CD4-positive, alpha-beta T cell (primary cell): Measurements from ENCODE around the gene CCIN. TPM values are rescaled to one million over a fixed set of nuclear protein-coding genes. Genes with fewer than 3 reads are reported as not detected.

Experiments
- ATAC-seq: fragments of 200-7000 bp; cut with Tn5 transposase; one replicate; pipeline ENCODE4 v1.10.0; 2022; ENCODE audit warnings: mild to moderate bottlenecking; ENCODE audit not compliant: poor library complexity
- CTCF ChIA-PET: fragments of 350-600 bp; sonication (Branson Sonifier 250); formaldehyde crosslinking; loops from one replicate; lab custom pipeline; 2021; ENCODE audit warnings: antibody characterized with exemption, inconsistent platforms; lab: Charles Lee
- POLR2A ChIA-PET: fragments of 350-600 bp; sonication (Branson Sonifier 250); formaldehyde crosslinking; loops from one replicate; lab custom pipeline; 2021; ENCODE audit warnings: antibody characterized with exemption, inconsistent platforms; lab: Charles Lee
- DNase-seq, 14 experiments: peaks; one replicate each; pipeline ENCODE4 v3.0.0-alpha.2; 2013 to 2020; ENCODE audit warnings: mixed read lengths in 2 of 14
- H3K27ac ChIP-seq, 2 donors: one replicate each; pipeline versions ENCODE4 v1.5.1 to v1.7.0; 2013; ENCODE audit warnings: low read length in 2 of 2, low read depth in 1 of 2, mild to moderate bottlenecking in 1 of 2
- H3K27me3 ChIP-seq, 2 experiments: 1 replicate in 1 of 2; 2 replicates in 1 of 2; pipeline versions ENCODE4 v1.6.1 to v1.7.0; 2013; ENCODE audit warnings: low read length in 2 of 2, control low read depth in 1 of 2, mild to moderate bottlenecking in 1 of 2, moderate library complexity in 1 of 2; ENCODE audit not compliant: insufficient read depth in 2 of 2, control insufficient read depth in 1 of 2
- H3K36me3 ChIP-seq: one replicate; pipeline ENCODE4 v1.6.1; 2013; ENCODE audit warnings: low read length, control low read depth; ENCODE audit not compliant: insufficient read depth
- H3K4me1 ChIP-seq: one replicate; pipeline ENCODE4 v1.6.1; 2013; ENCODE audit warnings: low read length, control low read depth; ENCODE audit not compliant: insufficient read depth
- H3K4me3 ChIP-seq: one replicate; pipeline ENCODE4 v1.5.1; 2013; ENCODE audit warnings: mild to moderate bottlenecking, low read length, moderate library complexity
- H3K9me3 ChIP-seq, 2 experiments: 1 replicate in 1 of 2; 2 replicates in 1 of 2; pipeline versions ENCODE4 v1.6.1 to v1.7.0; 2013; ENCODE audit warnings: low read length in 2 of 2, mild to moderate bottlenecking in 2 of 2, control low read depth in 1 of 2, moderate library complexity in 1 of 2; ENCODE audit not compliant: control insufficient read depth in 1 of 2, insufficient read depth in 1 of 2
- H3K27ac Mint-ChIP-seq: one replicate; pipeline ENCODE4 v1.8.0; 2020; ENCODE audit warnings: mixed read lengths
- H3K27me3 Mint-ChIP-seq: one replicate; pipeline ENCODE4 v1.8.0; 2021; ENCODE audit warnings: mixed read lengths
- H3K36me3 Mint-ChIP-seq: one replicate; pipeline ENCODE4 v1.8.0; 2021; ENCODE audit warnings: low read depth, mixed read lengths
- H3K4me1 Mint-ChIP-seq: one replicate; pipeline ENCODE4 v1.8.0; 2021; ENCODE audit warnings: low read depth, mixed read lengths
- H3K4me3 Mint-ChIP-seq: one replicate; pipeline ENCODE4 v1.8.0; 2020; ENCODE audit warnings: mild to moderate bottlenecking, mixed read lengths
- H3K9me3 Mint-ChIP-seq: one replicate; pipeline ENCODE4 v1.8.0; 2020; ENCODE audit warnings: mixed read lengths
- CTCF ChIP-seq: fragments of 200-600 bp; IDR thresholded peaks from one replicate; pipeline ENCODE4 v1.8.0; 2022; ENCODE audit warnings: antibody characterized with exemption, mild to moderate bottlenecking
- intact Hi-C, 2 experiments: fragments of 100-400 bp; cut with DNase I in 1 of 2; cut with micrococcal nuclease in 1 of 2; formaldehyde crosslinking; loops; one replicate each; pipeline versions ENCODE4 v1.15.1 to v1.9.0; 2023 to 2025; cut with DNase I, micrococcal nuclease
- total RNA-seq, 174 experiments: library from RNA in 2 of 174; stranded (reverse) in 2 of 174; gene quantifications; one replicate each; pipeline ENCODE4 v1.2.3 and lab custom pipeline; 2021 to 2026

Gene CCIN
- total RNA-seq, 2 experiments from 2014 or later: 0.22 to 0.36 TPM

DNA sequence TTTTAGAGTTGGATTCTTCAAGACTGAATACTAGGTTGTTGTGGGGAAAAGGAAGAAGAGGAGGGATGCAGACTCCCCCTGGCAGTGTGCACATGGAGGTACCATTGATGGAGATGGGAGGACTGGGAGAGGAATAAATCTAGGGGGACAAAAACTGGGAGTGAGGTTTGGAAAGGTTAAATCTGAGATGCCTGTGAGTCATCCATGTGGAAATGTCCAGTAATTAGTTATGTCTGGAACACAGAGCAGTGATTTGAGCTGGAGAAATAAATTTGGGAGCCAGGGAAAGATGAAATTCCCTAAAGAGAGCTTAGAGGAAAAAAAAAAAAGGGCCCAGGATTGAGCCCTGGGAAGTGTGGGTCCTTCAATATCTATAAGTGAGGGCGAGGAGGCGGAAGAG lies 8.0 kb upstream of the CCIN start:
- CTCF ChIA-PET: no interaction called here
- H3K27me3 Mint-ChIP-seq: no peaks in the 10 kb centered on the region
- H3K27ac Mint-ChIP-seq: no peak overlapping the region
- H3K4me1 Mint-ChIP-seq: peaks cover 4% of the 10 kb centered on the region
- Histone ChIP-seq H3K36me3 (peaks cover 29% of the 10 kb centered on the region), H3K27ac (no peak overlapping the region), H3K4me3 (no peak overlapping the region), H3K4me1 (peaks cover 8% of the 10 kb centered on the region), H3K9me3 (no peaks in the 10 kb centered on the region), H3K27me3 (no peaks in the 10 kb centered on the region)
- ATAC-seq: no peak
- POLR2A ChIA-PET: no interaction called here
- TF ChIP-seq CTCF: no peak
- no peaks in the 10 kb centered on the region for H3K9me3 Mint-ChIP-seq
- intact Hi-C loops: loop anchor here in 1 of 2 experiments (5.0 to 10.0 kb wide), 2 partner anchors 34 to 206 kb away; partner anchors contain the start of gene OR2S2
- no peak overlapping the region for H3K4me3 Mint-ChIP-seq
- DNase-seq: no peak
- H3K36me3 Mint-ChIP-seq: peaks cover 29% of the 10 kb centered on the region

- Histone ChIP-seq H3K36me3 (peaks cover 23% of the 10 kb centered on the region), H3K27me3 (no peaks in the 10 kb centered on the region), H3K27ac (no peak overlapping the region), H3K4me3 (no peak overlapping the region), H3K9me3 (no peaks in the 10 kb centered on the region), H3K4me1 (peaks cover 15% of the 10 kb centered on the region)
- no peak for DNase-seq
- H3K4me3 Mint-ChIP-seq: no peak overlapping the region
- ChIA-PET CTCF (no interaction called here), POLR2A (no interaction called here)
- no peak for ATAC-seq
- intact Hi-C loops: loop anchor here in 1 of 2 experiments (5.0 to 10.0 kb wide), 2 partner anchors 35 to 207 kb away; partner anchors contain the start of gene OR2S2
- no peak overlapping the region for H3K27ac Mint-ChIP-seq
- peaks cover 24% of the 10 kb centered on the region for H3K36me3 Mint-ChIP-seq
- H3K4me1 Mint-ChIP-seq: peaks cover 4% of the 10 kb centered on the region
- no peaks in the 10 kb centered on the region for H3K9me3 Mint-ChIP-seq
- no peaks in the 10 kb centered on the region for H3K27me3 Mint-ChIP-seq
- no peak for TF ChIP-seq CTCF
These were observed 6.9 kb upstream of the CCIN start for GRCh38 chr9:36162211-36162738.

DNA sequence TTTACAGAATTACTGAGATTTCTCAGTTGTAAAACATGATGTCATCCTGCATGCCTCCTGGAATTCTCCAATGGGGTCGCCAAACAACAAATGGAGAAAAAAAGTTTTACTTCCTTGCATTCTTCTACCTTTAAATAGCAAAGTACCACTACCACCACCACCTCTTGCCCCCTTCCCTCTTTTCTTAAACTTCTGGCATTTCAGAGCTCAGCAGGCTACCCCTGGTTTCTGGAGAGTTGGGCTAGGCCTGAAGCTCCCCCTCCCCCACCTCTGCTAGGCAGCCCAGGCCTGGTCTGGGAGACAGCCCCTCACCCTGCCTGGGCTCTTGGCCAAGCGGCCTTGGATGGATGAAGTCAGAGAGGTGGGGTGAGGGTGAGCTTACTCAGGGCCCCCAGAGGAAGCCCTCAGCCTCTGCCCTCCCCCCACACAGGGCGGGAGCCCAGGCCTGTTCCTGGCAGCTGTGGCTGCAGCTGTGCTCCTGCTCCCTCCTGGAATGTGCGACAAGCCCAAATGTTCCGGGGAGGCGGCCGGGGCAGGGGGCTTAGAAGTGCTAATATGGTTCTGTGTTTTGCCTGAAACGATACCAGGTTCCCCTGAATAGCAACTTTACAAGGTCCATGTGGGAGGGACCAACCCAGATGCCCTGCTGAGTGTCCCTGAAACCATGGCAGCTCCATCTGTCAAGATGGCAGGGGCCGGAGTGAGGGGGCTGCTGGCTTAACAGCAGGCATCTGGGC lies 6.0 kb upstream of the CCIN start:
- Histone ChIP-seq H3K36me3 (peaks cover 22% of the 10 kb centered on the region), H3K9me3 (no peaks in the 10 kb centered on the region), H3K27ac (no peak overlapping the region), H3K4me3 (no peak overlapping the region), H3K27me3 (no peaks in the 10 kb centered on the region), H3K4me1 (peaks cover 15% of the 10 kb centered on the region)
- Mint-ChIP-seq H3K36me3 (peaks cover 21% of the 10 kb centered on the region), H3K4me1 (peaks cover 4% of the 10 kb centered on the region), H3K27me3 (no peaks in the 10 kb centered on the region), H3K27ac (peak overlapping the region; percentile 28), H3K4me3 (no peak overlapping the region), H3K9me3 (no peaks in the 10 kb centered on the region)
- intact Hi-C loops: loop anchor here in 1 of 2 experiments (5.0 to 10.0 kb wide), 2 partner anchors 36 to 208 kb away; partner anchors contain the start of gene OR2S2
- no peak for TF ChIP-seq CTCF
- ChIA-PET POLR2A (interaction anchor here (2.2 kb wide), 1 partner anchor 27 kb away, joined by 5 read pairs; the partner anchor contains the start of gene CLTA), CTCF (interaction anchor here (0.8 to 7.5 kb wide), 4 partner anchors 15 to 62 kb away, joined by 3 to 122 read pairs (median 4); partner anchors contain the start of genes CLTA and GLIPR2)
- no peak for ATAC-seq
- no peak for DNase-seq
